Body of pancreas (tissue), 4 donors: ENCODE results near the gene COQ6. TPM values are rescaled to one million over a fixed set of nuclear protein-coding genes. Genes with fewer than 3 reads are reported as not detected.
"Not testable (repeated sequence)": the region's sequence is repeated elsewhere in the genome, so short reads cannot be mapped to it uniquely, and the experiment has no call there.

Experiments used
- ATAC-seq: fragments of 150-250 bp; one replicate; pipeline ENCODE4 v1.9.1; 2016
- DNase-seq, 4 donors: peaks; one replicate each; pipeline ENCODE4 v3.0.0-alpha.2; 2019
- H3K27ac ChIP-seq, 4 donors: fragments of 200-600 bp; sonication (generic); 1 replicate in 3 of 4; 2 replicates in 1 of 4; pipeline versions ENCODE4 v1.5.1 to v1.6.1; 2016 to 2019; ENCODE audit warnings: mild to moderate bottlenecking in 1 of 4, mixed read lengths in 1 of 4, moderate library complexity in 1 of 4
- H3K27me3 ChIP-seq, 2 donors: fragments of 200-600 bp; sonication (generic); one replicate each; pipeline ENCODE4 v1.6.0; 2016; ENCODE audit warnings: mild to moderate bottlenecking in 1 of 2
- H3K36me3 ChIP-seq, 2 donors: fragments of 200-600 bp; sonication (generic); replicated peaks in 1 of 2; 2 replicates each; pipeline ENCODE4 v1.5.1; 2016; ENCODE audit warnings: low read depth in 2 of 2; ENCODE audit not compliant: insufficient read depth in 1 of 2
- H3K4me1 ChIP-seq: fragments of 200-600 bp; sonication (generic); one replicate; pipeline ENCODE4 v1.6.0; 2016
- H3K4me3 ChIP-seq, 2 donors: fragments of 200-600 bp; sonication (generic); 1 replicate in 1 of 2; 2 replicates in 1 of 2; pipeline ENCODE4 v1.5.1; 2016 to 2019
- H3K9me3 ChIP-seq, 3 donors: fragments of 200-600 bp; sonication (generic); 1 replicate in 2 of 3; 2 replicates in 1 of 3; pipeline ENCODE4 v1.5.1; 2016
- POLR2A ChIP-seq, 3 donors: fragments of 450-650 bp; IDR thresholded peaks; one replicate each; pipeline ENCODE4 v1.6.1; 2016; ENCODE audit warnings: antibody characterized with exemption in 3 of 3, mild to moderate bottlenecking in 2 of 3
- WGBS, 2 donors: methylation state at CpG; one replicate each; pipeline ENCODE4 v1.1.5; 2017; 5-methylcytosine and 5-hydroxymethylcytosine counted together
- intact Hi-C: fragments of 100-400 bp; cut with DNase I; formaldehyde crosslinking; loops from one replicate; pipeline ENCODE4 v1.15.1; 2023
- total RNA-seq, 2 donors: library from RNA; depleted of rRNA; stranded (reverse); fragments of >200 nt; gene quantifications; one replicate each; pipeline ENCODE4 v1.1.0, GENCODE V29; 2016
- TF ChIP-seq, protein P1 (sequence below), 7 experiments: fragments of 450-650 bp in 4 of 7; fragments of 200-600 bp in 3 of 7; sonication (generic) in 3 of 7; IDR thresholded peaks; one replicate each; pipeline ENCODE4 v1.5.1; 2016 to 2019; ENCODE audit warnings: antibody characterized with exemption in 7 of 7

COQ6 gene
- total RNA-seq, 2 donors from 2014 or later, result 9.6 to 29.3 TPM

DNA sequence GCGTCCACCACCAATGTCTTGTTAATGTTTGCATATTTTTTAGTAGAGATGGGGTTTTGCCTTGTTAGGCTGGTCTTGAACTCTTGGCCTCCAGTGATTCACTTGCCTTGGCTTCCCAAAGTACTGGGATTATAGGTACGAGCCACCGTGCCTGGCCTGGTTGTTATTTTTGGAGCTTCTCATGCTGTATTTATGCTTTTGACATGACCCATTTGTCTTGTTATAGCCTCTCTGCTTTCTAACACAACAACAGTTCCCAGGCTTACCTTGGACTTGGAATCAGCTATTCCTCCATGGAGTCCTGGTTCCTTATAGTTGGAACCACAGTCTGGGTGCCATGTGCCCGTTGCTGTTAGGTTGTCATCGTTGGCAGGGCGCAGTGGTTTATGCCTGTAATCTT is 33.8 kb upstream of the COQ6 start:
- 91 to 93% methylated on average over 6 of the region's 6 CpGs for WGBS, 2 donors
- peaks cover 0 to 10% of the 10 kb centered on the region in 2 donors for H3K36me3 ChIP-seq

DNA sequence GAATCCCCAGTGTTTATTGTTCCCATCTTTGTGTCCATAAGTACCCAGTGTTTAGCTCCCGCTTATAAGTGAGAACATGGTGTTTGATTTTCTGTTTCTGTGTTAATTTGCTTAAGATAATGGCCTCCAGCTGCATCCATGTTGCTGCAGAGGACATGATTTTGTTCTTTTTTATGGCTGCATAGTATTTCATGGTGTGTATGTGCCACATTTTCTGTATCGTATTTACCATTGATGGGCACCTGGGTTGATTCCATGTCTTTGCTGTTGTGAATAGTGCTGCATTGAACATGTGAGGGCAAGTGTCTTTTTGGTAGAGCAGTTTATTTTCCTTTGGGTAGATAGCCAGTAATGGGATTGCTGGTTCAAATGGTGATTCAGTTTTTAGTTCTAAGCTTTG is 30.6 kb upstream of the COQ6 start:
- peaks cover 6 to 38% of the 10 kb centered on the region in 2 donors for H3K36me3 ChIP-seq
- intact Hi-C loops, H3K4me3 ChIP-seq, DNase-seq, H3K27ac ChIP-seq, H3K4me1 ChIP-seq, H3K27me3 ChIP-seq, H3K9me3 ChIP-seq, ATAC-seq: not testable (repeated sequence)
- 91 to 93% methylated on average over 2 of the region's 2 CpGs for WGBS, 2 donors

More for the DNA sequence above, 33.8 kb upstream of the COQ6 start:
- ATAC-seq (no peak), DNase-seq (no peak)
- TF ChIP-seq, protein P1, sequence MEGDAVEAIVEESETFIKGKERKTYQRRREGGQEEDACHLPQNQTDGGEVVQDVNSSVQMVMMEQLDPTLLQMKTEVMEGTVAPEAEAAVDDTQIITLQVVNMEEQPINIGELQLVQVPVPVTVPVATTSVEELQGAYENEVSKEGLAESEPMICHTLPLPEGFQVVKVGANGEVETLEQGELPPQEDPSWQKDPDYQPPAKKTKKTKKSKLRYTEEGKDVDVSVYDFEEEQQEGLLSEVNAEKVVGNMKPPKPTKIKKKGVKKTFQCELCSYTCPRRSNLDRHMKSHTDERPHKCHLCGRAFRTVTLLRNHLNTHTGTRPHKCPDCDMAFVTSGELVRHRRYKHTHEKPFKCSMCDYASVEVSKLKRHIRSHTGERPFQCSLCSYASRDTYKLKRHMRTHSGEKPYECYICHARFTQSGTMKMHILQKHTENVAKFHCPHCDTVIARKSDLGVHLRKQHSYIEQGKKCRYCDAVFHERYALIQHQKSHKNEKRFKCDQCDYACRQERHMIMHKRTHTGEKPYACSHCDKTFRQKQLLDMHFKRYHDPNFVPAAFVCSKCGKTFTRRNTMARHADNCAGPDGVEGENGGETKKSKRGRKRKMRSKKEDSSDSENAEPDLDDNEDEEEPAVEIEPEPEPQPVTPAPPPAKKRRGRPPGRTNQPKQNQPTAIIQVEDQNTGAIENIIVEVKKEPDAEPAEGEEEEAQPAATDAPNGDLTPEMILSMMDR (IDR thresholded peaks at IDR 0.05), result no peak
- TF ChIP-seq POLR2A (IDR thresholded peaks at IDR 0.05), result no peak
- Histone ChIP-seq H3K4me1 (peaks cover 8% of the 10 kb centered on the region), H3K27me3 (no peaks in the 10 kb centered on the region), H3K4me3 (no peak overlapping the region), H3K9me3 (no peaks in the 10 kb centered on the region), H3K27ac (no peak overlapping the region)
- intact Hi-C loops, result no loop called here

DNA sequence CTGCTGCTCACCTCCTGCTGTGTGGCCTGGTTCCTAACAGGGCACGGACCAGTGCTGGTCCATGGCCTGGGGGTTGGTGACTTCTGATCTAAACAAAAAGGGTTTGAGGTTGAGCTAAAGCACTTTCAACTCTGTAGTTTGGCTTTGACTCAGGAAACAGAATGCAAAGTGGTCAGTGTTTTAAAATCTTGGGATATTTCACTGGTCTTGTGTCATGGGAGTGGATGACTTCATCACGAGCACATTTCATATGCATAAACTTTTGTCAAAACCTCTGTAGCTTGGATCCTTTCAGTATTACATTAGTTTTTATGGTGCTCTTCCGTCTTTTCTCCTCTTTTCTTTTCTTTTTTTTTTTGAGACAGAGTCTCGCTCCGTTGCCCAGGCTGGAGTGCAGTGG is 25.8 kb upstream of the COQ6 start:
- no peak for TF ChIP-seq POLR2A (IDR thresholded peaks at IDR 0.05)
- TF ChIP-seq, protein P1 (IDR thresholded peaks at IDR 0.05), result no peak
- H3K36me3 ChIP-seq, result peaks cover 6 to 42% of the 10 kb centered on the region in 2 donors
- H3K4me1 ChIP-seq, result no peaks in the 10 kb centered on the region
- intact Hi-C loops, result no loop called here
- no peak overlapping the region for H3K4me3 ChIP-seq
- DNase-seq, result no peak
- WGBS, 2 donors, result 71 to 96% methylated on average over 4 to 5 of the region's 5 CpGs
- no peak for ATAC-seq
- H3K27me3 ChIP-seq, result no peaks in the 10 kb centered on the region
- H3K27ac ChIP-seq, result no peak overlapping the region
- no peaks in the 10 kb centered on the region for H3K9me3 ChIP-seq

DNA sequence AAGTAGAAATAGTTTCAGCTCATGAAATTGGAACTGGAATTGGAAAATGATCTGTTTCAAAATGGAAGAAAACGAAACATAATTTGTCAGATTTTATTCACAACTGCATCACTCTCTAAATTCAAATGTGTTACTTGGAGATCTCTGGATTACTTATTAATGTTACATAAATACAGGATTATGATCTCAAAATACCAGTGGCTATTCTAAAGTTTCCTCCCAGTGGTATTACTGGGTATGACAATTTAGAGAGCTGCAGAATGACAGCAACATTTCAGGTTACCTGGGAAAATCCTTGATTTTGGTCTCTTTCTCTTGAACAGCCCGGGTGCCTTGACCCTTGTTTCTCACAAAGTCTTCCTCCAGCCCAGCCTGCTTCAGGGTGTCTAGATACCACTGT is 14.4 kb upstream of the COQ6 start:
- H3K4me1 ChIP-seq, result no peaks in the 10 kb centered on the region
- WGBS, 2 donors, result 57 to 72% methylated on average over 2 of the region's 2 CpGs
- H3K4me3 ChIP-seq, result no peak overlapping the region
- no peak for DNase-seq
- peaks cover 0 to 2% of the 10 kb centered on the region in 2 donors for H3K36me3 ChIP-seq
- no peaks in the 10 kb centered on the region for H3K9me3 ChIP-seq
- intact Hi-C loops, result no loop called here
- ATAC-seq, result no peak
- H3K27ac ChIP-seq, result no peak overlapping the region
- H3K27me3 ChIP-seq, result no peaks in the 10 kb centered on the region
- TF ChIP-seq, protein P1 (IDR thresholded peaks at IDR 0.05), result peak in 4 of 7 experiments; percentile 22 to 46 (median 39)
- no peak for TF ChIP-seq POLR2A (IDR thresholded peaks at IDR 0.05)

DNA sequence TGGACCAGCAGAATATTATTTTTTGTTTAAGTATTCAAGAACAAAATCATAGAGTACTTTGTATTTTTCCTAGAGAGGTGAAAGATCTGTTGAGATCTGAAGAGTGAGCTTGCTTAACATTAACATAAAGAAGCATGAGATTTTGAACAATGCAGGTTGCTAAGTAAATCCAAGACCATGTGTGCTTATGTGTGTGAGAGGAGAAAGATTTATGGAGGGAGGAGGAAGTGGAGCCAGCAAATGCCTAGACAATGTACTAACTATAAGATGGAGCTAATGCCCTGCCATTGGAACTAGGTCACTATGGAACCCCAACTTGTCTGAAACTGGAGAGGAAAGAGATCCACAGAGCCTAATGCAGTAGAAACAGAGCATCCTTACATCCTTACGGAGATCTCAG is 13.6 kb upstream of the COQ6 start:
- 89 to 100% methylated on average over 1 of the region's 1 CpG for WGBS, 2 donors
- no peak for ATAC-seq

DNA sequence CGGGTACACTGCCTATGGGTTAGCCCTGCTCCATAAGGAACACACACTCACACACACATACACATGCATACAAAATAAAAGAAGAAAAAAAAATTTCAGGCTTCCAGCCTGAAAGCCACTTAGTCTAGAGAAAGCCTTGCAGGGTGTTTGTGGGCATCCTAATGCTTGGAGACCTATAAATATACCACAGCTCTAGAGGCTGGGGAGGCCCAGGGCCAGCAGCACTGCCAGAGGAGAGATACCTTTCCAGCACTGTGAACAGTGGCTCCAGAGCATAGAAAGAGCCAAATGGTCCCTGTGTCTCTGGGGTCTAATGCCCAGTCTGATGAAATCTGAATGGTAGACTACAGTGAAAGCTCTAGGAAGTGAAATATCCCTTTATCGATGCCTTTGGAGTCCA is 13.1 kb upstream of the COQ6 start:
- Histone ChIP-seq H3K9me3 (no peaks in the 10 kb centered on the region), H3K4me3 (no peak overlapping the region), H3K36me3 (peaks cover 0 to 2% of the 10 kb centered on the region in 2 donors), H3K27me3 (no peaks in the 10 kb centered on the region), H3K27ac (no peak overlapping the region), H3K4me1 (no peaks in the 10 kb centered on the region)
- intact Hi-C loops, result no loop called here
- 92 to 100% methylated on average over 2 of the region's 2 CpGs for WGBS, 2 donors
- DNase-seq, result no peak
- TF ChIP-seq POLR2A (IDR thresholded peaks at IDR 0.05), result no peak
- TF ChIP-seq, protein P1 (IDR thresholded peaks at IDR 0.05), result no peak
- no peak for ATAC-seq

More for the DNA sequence above, 13.6 kb upstream of the COQ6 start:
- H3K36me3 ChIP-seq, result peaks cover 0 to 2% of the 10 kb centered on the region in 2 donors
- no peaks in the 10 kb centered on the region for H3K4me1 ChIP-seq
- H3K4me3 ChIP-seq, result no peak overlapping the region
- H3K27me3 ChIP-seq, result no peaks in the 10 kb centered on the region
- no peaks in the 10 kb centered on the region for H3K9me3 ChIP-seq
- DNase-seq, result no peak
- TF ChIP-seq POLR2A (IDR thresholded peaks at IDR 0.05), result no peak
- H3K27ac ChIP-seq, result no peak overlapping the region
- intact Hi-C loops, result no loop called here
